Fibroblast of villous mesenchyme (primary cell): Measurements from ENCODE around the gene PSMB11. TPM values are rescaled to one million over a fixed set of nuclear protein-coding genes. Genes with fewer than 3 reads are reported as not detected.
A peak's percentile ranks its signal among the peaks of the same experiment; 100 is the strongest.

Experiments used
- DNase-seq: peaks from one replicate; pipeline ENCODE4 v3.0.0-alpha.2; 2010; ENCODE audit warnings: low read depth
- H3K4me3 ChIP-seq: 2 replicates; pipeline ENCODE4 v1.5.1; 2011; ENCODE audit warnings: low read depth, mild to moderate bottlenecking, low read length
- CTCF ChIP-seq: IDR thresholded peaks from 2 replicates; pipeline ENCODE4 v1.5.1; 2012; ENCODE audit warnings: low read depth, mild to moderate bottlenecking, low read length; ENCODE audit not compliant: insufficient read depth
- total RNA-seq: library from RNA; depleted of rRNA; stranded (reverse); fragments of >200 nt; gene quantifications from 2 replicates; pipeline ENCODE4 v1.2.3, GENCODE V29; 2012

Gene PSMB11
- total RNA-seq = not detected in 2 replicates

GRCh38 chr14:23042162-23042965, at the start of gene PSMB11:
TSS of gene PSMB11 (plus strand) at chr14:23042212. CDS start at chr14:23042226, 14 bp downstream.
- TF ChIP-seq CTCF = no peak
- DNase-seq = no peak
- no peak within 1 kb of the TSS for H3K4me3 ChIP-seq

GRCh38 chr14:22993517-22993916, 48.5 kb upstream of the PSMB11 start:
- no peak for TF ChIP-seq CTCF
- H3K4me3 ChIP-seq = no peak overlapping the region
- DNase-seq = no peak

- peak; percentile 58 for TF ChIP-seq CTCF
- H3K4me3 ChIP-seq = no peak overlapping the region
- peak; percentile 66 for DNase-seq
Observed at GRCh38 chr14:22994762-22995275, 47.2 kb upstream of the PSMB11 start.

GRCh38 chr14:22995889-22996625, 46.0 kb upstream of the PSMB11 start:
- H3K4me3 ChIP-seq = no peak overlapping the region
- no peak for DNase-seq

GRCh38 chr14:22996768-22997654, 45.0 kb upstream of the PSMB11 start:
- TF ChIP-seq CTCF = no peak
- peak; percentile 59 for DNase-seq
- H3K4me3 ChIP-seq = no peak overlapping the region

More at GRCh38 chr14:22995889-22996625, 46.0 kb upstream of the PSMB11 start:
- TF ChIP-seq CTCF = no peak

GRCh38 chr14:22997676-22998323, 44.2 kb upstream of the PSMB11 start:
- no peak for TF ChIP-seq CTCF
- no peak overlapping the region for H3K4me3 ChIP-seq
- no peak for DNase-seq
